22Rv1 (cell line): Measurements from ENCODE around the gene ITCH.
"Not testable (repeated sequence)": the region's sequence is repeated elsewhere in the genome, so short reads cannot be mapped to it uniquely, and the experiment has no call there.

Source experiments
- H3K27ac ChIP-seq: fragments of 450-650 bp; 2 replicates; pipeline ENCODE4 v1.5.1; 2017
- CTCF ChIP-seq: fragments of 450-650 bp; IDR thresholded peaks from 2 replicates; pipeline ENCODE4 v1.5.1; 2017; ENCODE audit warnings: mild to moderate bottlenecking
- ZFX ChIP-seq: fragments of 450-650 bp; IDR thresholded peaks from 2 replicates; pipeline ENCODE4 v1.6.1; 2017; ENCODE audit warnings: antibody characterized with exemption, borderline replicate concordance

The ITCH gene

DNA sequence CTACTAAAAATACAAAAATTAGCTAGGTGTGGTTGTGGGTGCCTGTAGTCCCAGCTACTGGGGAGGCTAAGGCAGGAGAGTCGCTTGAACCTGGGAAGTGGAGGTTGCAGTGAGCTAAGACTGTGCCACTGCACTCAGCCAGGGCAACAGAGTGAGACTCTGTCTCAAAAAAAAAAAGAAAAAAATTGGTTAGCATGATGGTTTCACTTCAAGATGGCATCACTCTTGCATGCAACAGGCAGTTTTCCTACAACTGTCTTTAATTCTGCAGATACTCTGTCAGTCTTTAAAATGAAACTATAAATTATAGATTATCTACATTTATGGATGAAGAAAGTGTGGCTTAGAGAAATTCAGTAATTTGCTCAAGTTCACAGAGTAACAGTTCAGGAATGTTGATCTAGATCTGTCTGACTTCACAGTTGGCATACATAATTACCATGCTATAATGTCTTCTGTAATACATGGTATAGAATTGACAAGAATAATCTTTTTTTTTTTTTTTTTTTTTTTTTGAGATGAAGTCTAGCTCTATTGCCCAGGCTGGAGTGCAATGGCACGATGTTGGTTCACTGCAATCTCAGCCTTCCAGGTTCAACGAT is 27.0 kb downstream of the ITCH start:
- TF ChIP-seq CTCF (no peak), ZFX (no peak)
- H3K27ac ChIP-seq: peak overlapping the region; percentile 36

GRCh38 chr20:34396408-34396807 is 33.3 kb downstream of the ITCH start:
- no peak for TF ChIP-seq ZFX
- TF ChIP-seq CTCF: no peak
- H3K27ac ChIP-seq: no peak overlapping the region

DNA sequence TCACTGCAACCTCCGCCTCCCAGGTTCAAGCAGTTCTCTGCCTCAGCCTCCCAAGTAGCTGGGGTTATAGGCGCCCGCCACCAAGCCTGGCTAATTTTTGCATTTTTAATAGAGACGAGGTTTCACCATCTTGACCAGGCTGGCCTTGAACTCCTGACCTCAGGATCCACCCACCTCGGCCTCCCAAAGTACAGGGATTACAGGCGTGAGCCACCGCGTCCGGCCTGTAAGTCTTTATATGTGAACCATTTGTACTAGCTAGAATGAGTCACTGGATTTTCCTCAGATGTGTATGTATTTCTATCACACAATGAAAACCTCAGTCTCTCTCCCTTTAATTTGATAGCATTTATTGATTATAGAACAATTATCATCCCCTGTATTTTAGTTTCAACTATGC is 34.0 kb downstream of the ITCH start:
- no peak overlapping the region for H3K27ac ChIP-seq
- TF ChIP-seq ZFX (no peak), CTCF (no peak)

DNA sequence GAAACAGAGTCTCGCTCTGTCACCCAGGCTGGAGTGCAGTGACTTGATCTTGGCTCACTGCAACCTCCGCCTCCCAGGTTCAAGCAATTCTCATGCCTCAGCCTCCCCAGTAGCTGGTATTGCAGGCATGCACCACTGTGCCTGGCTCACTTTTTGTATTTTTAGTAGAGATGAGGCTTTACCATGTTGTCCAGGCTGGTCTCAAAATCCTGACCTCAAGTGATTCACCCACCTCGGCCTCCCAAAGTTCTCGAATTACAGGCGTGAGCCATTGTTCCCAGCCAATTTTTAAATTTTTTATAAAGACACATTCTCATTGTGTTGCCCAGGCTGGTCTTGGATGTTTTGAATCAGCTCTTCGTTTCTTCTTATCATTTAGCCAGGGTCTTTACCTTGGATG is 37.7 kb downstream of the ITCH start:
- H3K27ac ChIP-seq: not testable (repeated sequence)

DNA sequence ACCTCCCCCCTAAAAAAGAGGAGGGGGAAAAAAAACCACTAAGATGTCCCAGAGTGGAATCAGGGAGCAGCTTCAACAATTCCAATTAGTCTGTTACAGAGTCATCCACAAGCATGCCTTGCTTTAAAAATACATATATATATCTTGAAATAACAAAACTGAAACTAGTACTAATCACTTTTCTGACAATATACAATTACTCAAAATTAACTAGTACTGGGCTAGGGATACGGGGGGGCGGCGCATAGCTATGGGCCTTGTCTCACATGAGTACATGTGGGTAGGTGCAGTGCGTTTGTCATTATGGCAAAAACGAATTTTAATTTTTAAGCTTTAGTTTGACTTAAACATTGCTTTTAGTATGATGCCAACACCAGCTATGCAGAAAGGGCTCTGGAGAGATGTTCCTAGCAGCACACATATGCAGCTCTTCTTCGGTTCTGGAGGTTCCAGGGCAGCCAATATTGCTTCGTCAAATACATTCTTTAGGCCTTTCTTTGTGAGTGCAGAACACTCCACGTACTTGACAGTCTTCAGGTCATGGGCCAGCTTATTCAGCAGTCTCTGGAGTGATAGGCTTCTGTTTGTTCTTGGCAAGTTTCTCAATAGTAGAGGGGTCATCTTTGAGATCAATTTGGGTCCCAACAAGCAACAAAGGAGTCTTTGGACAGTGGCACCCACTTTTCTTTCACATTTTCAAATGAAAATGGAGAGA is 38.8 kb downstream of the ITCH start:
- H3K27ac ChIP-seq: no peak overlapping the region
- TF ChIP-seq ZFX (no peak), CTCF (no peak)

DNA sequence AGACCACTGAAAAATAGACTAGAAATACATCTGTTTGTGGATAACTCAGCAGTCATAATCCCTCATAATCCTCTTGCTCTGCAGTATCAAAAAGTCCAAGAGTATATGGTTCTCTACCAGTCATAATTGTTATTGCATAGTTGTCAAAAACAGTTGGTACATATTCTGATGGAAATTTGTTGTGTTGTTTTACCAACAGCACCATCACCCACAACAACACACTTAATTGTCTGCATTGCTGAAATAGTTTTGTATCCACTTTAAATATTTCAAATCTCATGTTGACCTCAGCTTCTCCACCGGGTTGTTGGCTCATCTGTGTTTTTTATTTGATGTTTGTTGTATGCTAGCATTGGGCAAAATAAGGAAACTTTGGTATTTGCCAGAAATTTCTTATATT is 39.4 kb downstream of the ITCH start:
- TF ChIP-seq CTCF (no peak), ZFX (no peak)
- H3K27ac ChIP-seq: no peak overlapping the region

DNA sequence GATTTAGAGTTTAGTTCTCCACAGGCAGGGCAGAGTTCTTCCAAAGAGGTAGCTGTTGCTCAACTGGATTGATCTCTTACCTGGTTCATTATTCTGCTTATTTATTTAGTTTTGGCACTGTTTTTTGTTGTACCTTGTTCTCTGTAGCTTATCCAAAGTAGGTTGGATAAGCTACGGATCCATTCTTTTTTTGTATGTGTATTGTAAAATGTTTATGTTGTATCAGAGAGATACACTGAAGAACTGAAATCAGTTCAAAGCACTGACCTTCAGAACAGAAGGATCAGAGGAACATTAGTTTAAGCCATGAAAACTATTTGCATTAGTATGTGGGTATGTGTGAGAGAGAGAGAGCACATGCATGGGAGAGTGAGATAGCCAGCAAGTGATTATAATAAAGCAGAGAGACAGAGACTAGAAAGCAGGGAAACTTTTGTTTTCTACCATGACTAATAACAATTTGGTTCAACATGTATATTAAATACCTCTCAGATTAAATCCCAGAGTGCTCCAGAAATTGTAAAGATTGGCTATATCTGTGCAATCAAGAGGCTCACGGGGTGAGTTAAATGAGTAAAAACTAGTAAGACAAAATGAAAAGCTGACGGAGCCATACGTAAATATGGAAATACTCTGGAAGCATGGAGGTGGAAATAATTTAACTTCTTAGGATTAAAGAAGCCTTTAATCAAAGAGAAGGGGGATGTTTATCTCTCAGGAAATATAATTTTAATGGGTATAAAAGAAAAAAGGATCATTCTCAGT is 40.2 kb downstream of the ITCH start:
- TF ChIP-seq CTCF (no peak), ZFX (no peak)
- H3K27ac ChIP-seq: no peak overlapping the region
